NK-92 treated with Interleukin-12 subunit alpha and Interleukin-12 subunit beta, amount 100 ng/mL, for 24 hours (cell line): ENCODE data around the gene CISH.

Source experiments
- DNase-seq: peaks from one replicate; lab custom pipeline; 2025; lab: John Stamatoyannopoulos, UW

The CISH gene

GRCh38 chr3:50637011-50637410, 25.4 kb upstream of the CISH start:
- no peak for DNase-seq

DNA sequence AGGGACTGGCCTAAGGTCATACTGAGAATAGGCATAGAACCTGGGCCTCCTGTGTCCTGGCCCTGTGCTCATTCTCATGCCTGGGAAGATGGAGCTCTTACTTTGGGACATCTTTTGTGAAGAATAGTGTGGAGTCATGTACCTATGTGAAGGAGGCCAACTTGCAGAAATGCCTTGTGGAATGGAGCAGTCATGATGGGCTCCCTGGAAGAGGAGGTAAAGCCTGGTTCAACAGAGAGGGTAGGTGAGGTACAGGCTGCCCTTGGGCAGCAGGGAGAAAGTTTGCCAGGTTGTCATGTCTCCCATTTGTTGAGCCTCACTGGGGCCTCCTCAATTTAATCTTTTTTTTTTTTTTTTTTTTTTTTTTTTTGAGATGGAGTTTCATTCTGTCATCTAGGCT, 23.5 kb upstream of the CISH start:
- DNase-seq = no peak

DNA sequence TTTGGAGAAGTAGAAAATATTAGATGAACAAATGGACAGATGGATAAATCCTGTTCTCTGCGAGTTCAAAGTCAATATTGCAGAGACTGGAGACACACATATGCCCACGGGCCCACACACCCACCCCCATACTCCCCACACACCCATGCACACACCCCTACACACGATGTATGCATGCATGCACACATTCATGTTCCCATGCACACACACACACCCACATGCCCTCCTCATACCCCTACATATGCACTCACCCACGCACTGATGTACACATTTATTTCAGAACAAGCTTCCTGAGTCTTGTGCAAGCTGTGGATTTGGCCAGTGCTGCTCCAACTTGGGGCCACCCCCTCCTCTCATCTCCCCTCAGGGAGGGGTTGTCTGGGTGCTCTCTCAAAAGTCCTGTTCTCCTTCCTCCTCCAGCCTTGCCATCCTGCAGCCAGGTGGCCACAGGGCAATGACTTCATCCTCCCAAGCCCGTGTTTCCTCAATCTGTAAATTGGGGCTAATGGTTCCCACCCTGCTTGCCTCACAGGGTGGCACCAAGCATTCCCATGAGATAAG, 21.7 kb upstream of the CISH start:
- no peak for DNase-seq

GRCh38 chr3:50632450-50632849, 20.9 kb upstream of the CISH start:
- no peak for DNase-seq

GRCh38 chr3:50630877-50631276, 19.3 kb upstream of the CISH start:
- no peak for DNase-seq

GRCh38 chr3:50630394-50630793, 18.8 kb upstream of the CISH start:
- no peak for DNase-seq

DNA sequence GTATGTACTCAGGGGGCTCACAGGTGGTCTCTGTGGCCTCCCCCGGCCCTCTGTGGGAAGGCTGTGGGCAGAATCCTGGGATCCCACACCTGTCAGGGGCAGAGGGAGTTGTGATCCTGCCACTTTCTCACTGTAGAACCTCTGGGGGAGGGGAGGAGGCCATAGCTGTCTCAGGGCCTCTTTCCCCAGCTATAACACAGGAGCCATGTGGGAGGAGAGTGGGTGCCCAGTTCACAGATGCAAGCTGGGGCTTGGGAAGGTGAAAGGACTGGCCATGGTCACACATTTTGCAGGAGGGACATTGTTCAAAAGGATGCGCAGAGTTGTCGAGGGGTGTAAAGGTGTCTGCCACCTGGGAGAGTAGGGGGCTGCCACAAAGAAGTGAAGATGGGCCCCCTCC, 17.0 kb upstream of the CISH start:
- no peak for DNase-seq

GRCh38 chr3:50627407-50628051, 16.0 kb upstream of the CISH start:
- no peak for DNase-seq

DNA sequence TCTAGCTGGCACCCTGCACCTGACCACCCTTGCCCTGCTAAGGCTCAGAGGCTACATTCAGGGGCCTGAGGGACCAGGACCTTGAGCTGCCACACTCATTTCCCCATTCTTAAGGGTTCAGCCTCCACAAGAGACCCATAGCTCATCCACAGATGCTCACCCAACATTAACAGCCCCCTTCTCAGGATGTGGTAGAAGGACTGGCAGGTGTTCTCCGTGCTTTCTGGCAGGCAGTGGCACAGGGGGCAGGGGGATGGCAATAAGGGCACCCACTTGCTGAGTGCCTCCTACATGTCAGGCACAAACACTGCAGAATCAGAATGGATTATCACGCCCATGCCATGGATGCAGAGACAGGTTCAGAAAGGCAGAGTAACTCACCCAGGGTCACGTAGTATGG, 14.8 kb upstream of the CISH start:
- DNase-seq = no peak

- DNase-seq = no peak
These were observed 13.9 kb upstream of the CISH start for GRCh38 chr3:50625231-50626182.

GRCh38 chr3:50624634-50625033, 13.1 kb upstream of the CISH start:
- DNase-seq = no peak

DNA sequence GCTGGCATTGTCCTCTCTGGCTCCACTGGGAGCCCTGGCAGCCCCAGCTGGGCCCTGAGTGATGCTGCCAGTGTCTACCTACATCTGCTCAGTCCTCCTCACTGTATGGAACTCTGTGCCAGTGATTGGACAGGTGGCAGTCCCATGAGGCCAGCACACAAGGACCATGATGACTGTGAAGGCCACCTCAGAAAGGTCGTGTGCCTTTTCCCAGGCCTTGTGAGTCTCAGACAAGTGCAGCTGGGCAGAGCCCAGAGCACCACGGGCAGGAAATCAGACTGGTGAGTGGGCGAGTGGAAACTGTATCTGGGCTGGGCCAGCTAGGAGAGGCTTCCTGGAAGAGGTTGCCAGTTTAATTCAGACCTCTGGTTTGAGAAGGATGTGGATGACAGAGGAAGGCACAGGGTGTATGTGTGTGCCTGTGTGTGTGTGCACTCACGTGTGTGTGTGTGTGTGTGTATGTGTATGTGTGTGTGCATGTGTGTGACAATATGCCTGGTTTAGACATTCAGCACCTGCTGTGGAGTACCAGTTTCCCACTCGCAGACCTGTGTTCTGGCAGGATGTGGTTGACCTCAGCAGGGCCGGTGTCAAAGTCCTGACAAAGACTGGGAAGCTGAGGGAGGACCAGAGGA, 12.4 kb upstream of the CISH start:
- DNase-seq = peak; percentile 30

GRCh38 chr3:50622881-50623280, 11.3 kb upstream of the CISH start:
- DNase-seq = no peak

DNA sequence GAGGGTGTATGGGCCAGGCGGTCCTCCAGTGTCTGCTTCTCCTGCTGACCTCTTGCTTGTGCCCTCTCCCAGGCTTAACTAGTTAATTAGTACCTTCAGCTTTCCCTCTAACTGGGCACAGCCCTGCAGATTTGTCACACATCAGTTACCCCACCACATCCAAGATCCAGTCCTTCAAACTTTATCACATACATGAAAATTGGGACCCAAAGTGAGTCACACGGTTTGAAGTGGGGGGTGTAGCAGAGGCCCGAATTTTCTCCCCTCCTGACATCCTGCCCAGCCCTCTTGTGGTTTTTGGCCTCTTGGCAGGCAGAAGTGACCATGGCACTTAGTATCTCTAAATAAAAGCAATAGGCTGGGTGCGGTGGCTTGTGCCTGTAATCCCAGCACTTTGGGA, 9.2 kb upstream of the CISH start:
- no peak for DNase-seq

DNA sequence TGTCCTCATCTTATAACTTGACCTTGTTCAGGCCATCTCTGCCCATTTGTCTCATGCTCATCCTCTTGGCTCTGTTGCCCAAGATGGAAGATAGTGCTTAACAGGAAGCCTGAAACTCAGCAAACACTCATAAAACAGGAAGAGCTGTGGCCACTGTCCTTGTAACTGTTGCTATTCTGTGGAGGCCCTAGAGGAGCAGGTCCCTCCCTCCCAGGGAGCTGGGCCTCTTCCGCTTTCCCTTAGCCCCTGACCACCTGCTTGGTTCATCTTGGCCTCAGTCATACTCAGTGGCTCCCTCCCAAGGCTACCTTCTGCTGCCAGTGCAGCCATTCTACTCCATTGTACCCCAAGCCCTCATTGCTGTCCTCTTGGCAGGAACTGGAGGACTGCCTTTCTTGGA, 8.8 kb upstream of the CISH start:
- DNase-seq = no peak

DNA sequence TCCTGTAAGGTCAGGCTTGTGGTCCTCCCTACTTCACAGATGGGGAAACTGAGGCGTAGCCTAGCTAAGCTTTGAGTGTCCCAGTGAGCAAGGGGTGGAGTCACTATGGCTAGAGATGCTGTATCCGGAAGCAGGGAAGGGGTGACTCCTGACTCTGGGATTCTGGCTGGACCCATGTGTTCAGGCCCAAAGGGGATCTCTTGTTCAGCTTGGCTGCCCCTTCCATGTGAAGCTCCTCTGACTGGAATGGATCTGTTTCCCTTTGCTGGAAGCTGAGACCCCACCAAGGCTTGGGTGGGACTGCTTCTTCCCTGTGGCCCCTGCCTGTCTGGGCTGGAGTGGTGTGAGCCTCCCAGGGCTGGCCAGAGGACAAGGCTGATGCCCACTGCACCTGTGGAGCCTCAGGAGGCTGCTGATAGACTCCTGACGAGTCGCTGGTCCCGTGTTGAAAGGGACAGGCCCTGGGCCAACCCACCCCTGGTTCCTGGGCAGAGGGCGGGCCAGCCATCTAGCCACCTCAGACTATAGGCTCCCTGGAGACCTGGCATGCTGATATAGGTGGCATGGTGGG, 6.4 kb upstream of the CISH start:
- DNase-seq = no peak

GRCh38 chr3:50617096-50617791, 5.7 kb upstream of the CISH start, which contains the start of gene MAPKAPK3:
MAPKAPK3 (plus strand) TSS chr3:50617151; CDS start chr3:50617566, 415 bp downstream.
- peak; percentile 31 for DNase-seq

- DNase-seq = peak; percentile 83
These were observed 5.2 kb upstream of the CISH start for GRCh38 chr3:50616770-50617095.

DNA sequence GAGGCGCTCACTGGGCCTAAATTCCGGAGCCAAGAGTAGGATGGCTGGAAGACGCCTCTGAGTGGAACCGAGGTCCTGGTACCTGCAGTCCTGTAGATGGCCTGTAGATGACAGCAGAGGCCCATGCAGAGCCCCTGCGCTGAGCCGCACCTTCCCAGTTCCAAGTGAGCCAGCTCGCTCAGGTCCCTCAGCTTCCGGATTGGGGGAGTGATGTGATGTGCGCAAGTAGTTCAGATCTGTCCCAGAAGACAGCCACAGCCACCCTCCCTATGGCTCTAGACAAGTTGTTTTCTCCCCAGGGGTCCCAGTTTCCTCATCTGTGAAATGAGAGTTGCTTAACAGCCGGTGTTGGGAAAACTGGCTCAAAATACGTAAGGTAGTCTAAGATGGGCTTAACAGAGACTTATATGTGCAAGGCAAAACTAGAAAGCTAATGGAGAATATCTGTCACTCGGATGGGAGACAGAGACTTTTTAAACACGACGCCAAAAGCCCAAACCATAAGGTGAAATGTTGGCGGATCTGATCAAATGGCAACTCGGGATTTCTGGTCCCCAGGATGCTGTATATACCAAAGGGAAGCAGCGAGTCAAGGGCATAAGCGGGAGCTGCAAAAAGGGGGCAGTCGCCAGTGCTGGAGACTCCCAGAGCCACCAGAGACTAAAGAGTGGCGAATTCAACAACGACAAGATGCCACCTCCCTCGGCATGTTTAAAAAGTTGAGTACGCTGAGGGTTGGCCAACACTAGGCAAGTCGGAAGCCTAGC, 4.6 kb upstream of the CISH start:
- DNase-seq = peak; percentile 73

DNA sequence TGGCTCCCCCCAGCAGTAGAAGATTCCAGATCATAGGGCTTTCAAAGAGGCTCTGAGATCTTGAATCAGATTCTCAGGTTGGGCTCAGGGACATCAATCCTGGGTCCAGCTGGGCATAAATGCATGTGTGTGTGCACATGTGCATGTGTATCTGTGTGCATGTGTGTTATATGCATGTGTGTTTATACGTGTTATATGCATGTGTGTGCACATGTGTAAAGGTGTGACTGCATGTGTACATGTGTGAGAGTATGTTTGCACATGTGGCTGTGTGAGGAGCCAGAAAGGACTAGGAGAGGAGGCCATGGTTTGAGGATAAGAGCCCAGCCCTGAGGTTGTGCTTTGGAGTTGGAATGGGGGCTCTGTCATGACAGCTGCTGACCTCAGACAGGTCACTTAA, 3.6 kb upstream of the CISH start:
- no peak for DNase-seq
